ENCODE data around the gene ARHGDIB.
A peak's percentile ranks its signal among the peaks of the same experiment; 100 is the strongest.

The ARHGDIB gene

GRCh38 chr12:14930299-14930698, 31.1 kb downstream of the ARHGDIB start:
- no peak for DNase-seq (ENCODE audit: low spot score)

GRCh38 chr12:14928931-14929330, 32.5 kb downstream of the ARHGDIB start:
- no peak for DNase-seq (ENCODE audit: low spot score)

DNA sequence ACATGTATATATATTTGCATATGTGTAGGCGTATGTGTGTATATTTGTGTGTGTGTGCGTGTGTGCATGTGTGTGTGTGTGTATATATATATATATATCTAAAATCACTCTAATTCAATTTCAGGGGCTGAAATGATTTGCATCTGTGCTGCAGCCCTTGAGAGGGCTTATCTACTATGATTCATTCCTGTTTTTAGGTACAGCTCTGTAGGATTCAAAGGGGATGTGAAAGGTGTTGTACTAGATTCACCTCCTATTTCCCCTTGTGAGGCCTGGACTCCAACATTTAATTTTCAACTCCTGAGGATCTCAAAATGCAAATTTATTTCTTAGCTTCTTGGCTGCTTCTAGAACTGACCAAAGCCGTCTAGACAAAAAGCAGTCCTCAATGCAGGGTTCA, 34.1 kb downstream of the ARHGDIB start:
- no peak for DNase-seq (ENCODE audit: low spot score)

- DNase-seq (ENCODE audit: low spot score): no peak
Observed at GRCh38 chr12:14924541-14924940, 36.9 kb downstream of the ARHGDIB start.

- no peak for DNase-seq (ENCODE audit: low spot score)
Observed at GRCh38 chr12:14923944-14924343, 37.5 kb downstream of the ARHGDIB start.

- DNase-seq (ENCODE audit: low spot score): no peak
Observed at GRCh38 chr12:14921218-14921617, 40.2 kb downstream of the ARHGDIB start.

GRCh38 chr12:14920475-14921126, 40.8 kb downstream of the ARHGDIB start:
- DNase-seq (ENCODE audit: low spot score): no peak

- no peak for DNase-seq (ENCODE audit: low spot score)
Observed at GRCh38 chr12:14919455-14919854, 41.9 kb downstream of the ARHGDIB start.

DNA sequence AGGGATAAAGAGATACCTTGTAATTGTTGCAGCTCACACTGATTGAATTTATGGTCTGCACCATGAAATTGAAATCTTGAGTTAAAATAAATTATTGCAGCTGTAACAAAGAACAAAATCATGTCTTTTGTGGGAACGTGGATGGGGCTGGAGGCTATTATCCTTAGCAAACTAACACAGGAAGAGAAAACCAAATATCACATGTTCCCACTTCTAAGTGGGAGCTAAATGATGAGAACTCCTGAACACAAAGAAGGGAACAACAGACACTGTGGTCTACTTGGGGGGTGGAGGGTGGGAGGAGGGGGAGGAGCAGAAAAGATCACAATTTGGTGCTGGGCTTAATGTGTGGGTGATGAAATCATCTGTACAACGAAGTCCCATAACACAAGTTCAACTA, 45.7 kb downstream of the ARHGDIB start:
- DNase-seq (ENCODE audit: low spot score): no peak

- no peak for DNase-seq (ENCODE audit: low spot score)
Observed at GRCh38 chr12:14913381-14913781, 48.0 kb downstream of the ARHGDIB start.

GRCh38 chr12:14911131-14911530, 50.3 kb downstream of the ARHGDIB start:
- no peak for DNase-seq (ENCODE audit: low spot score)

DNA sequence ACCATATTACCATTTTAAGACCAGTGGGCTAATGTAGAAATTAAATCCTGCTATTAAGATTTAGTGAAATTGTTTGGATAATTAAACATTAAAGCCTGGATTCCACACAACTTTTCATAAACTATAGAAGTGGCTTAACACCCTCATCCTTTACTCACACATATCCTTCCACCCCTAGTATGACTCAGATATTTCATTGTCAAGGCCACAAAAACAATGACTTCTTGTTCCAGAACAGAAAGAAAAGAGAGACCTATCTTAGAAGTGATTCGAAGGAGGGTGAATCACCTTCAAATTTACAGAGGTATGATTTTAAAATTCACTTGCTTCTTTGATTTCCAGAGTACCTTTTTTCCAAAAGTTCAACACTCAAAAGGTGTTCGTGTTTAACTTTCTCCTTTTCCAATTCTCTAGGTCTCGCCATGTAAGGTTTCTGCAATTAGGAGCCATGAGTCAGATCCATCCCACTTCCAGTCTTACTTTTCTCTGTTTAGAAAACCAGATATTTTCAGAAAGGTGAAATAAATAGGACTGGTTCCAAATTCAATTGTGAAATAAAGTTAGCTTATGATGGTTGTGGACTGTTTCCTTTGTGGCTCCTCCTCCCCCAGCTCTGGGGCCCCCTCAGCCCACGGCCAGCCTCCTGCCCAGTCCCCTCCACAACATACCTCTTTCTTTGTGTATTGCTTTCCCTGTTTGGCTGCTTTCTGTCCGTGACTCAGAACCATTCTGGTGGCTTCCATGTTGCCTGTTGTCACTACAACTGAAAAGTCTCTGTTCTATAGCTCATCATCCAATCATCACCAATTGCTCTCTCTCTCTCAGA, 51.1 kb downstream of the ARHGDIB start:
- no peak for DNase-seq (ENCODE audit: low spot score)

- no peak for DNase-seq (ENCODE audit: low spot score)
Observed at GRCh38 chr12:14907953-14908352, 53.4 kb downstream of the ARHGDIB start.

DNA sequence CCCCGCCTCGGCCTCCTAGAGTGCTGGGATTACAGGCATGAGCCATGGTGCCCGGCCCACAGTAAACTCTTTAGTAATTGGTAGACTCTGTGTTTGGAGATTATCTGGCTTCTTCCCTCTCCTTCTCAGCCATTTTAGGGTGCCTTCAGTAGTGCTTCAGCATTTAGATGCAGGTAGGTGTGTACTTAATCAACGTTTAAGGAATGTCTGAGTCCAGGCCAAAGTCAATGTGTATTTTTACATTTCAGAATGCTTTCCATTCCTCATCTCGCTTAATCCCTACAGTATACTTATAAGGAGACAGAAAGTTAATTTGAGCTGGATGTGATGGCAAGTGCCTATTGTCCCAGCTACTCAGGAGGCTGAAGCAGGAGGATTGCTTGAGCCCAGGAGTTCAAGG, 55.3 kb downstream of the ARHGDIB start:
- no peak for DNase-seq (ENCODE audit: low spot score)

DNA sequence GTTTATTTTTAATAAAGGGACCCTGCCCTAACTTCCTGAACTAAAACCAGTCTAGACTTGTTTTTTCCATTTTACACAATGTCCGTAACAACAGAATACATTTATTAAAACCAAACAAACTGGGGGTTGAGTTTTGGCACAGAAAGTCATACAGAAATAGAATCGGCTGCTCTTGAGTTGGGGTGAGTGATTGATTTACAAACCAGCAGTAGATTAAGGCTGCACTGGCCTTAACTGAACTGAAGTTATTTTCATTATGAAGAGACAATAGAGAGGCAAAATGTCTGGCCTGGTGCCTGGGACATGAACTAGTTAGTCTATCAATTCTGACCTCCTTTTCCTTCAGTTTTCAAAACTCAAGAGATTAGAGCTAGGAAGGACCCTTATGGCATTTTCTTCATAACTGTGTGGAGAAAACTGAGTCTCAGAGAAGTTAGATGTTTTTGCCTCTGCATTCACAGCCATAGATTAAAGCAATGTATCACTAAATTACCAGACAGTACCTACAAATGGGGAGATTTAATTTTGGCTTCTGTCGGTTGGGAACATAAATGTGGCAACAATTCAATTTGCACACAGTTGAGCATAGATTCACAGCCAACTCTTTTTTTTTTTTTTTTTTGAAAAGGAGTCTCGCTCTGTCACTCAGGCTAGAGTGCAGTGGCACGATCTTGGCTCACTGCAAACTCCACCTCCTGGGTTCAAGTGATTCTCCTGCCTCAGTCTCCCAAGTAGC, 56.0 kb downstream of the ARHGDIB start:
- DNase-seq (ENCODE audit: low spot score): no peak

GRCh38 chr12:14904854-14905253, 56.5 kb downstream of the ARHGDIB start:
- no peak for DNase-seq (ENCODE audit: low spot score)

DNA sequence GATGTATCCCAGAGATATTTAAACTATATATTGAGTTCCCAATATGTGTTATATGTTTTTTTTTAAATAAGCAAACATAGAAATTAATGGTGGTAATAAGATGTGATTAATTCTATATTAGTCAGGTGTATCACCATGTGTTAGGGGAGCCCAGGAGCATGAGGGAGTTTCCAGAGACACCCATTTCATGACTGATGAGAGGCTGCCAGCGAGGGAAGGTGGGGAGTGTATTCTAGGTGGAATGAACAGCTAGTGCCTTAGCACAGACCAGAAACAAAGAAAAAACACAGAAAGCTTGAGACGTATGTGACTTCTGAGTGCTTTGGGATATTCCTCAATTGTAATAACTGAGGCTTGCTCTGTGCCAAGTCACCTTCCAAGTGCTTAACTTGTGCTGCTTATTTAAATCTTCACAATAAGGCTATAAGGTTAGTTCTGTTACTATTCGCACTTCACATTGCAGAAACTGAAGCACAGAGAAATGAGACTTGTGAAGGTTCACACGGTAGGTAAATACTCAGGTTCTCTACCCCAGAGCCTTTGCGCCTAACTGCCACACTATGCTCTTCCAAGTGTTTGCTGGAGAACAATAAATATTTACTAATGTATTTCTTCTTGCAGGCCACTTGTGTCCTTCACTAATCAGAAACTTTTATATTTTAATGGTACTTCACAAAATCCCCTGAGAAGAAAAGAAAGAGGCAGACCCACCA, 57.9 kb downstream of the ARHGDIB start:
- DNase-seq (ENCODE audit: low spot score): no peak

DNA sequence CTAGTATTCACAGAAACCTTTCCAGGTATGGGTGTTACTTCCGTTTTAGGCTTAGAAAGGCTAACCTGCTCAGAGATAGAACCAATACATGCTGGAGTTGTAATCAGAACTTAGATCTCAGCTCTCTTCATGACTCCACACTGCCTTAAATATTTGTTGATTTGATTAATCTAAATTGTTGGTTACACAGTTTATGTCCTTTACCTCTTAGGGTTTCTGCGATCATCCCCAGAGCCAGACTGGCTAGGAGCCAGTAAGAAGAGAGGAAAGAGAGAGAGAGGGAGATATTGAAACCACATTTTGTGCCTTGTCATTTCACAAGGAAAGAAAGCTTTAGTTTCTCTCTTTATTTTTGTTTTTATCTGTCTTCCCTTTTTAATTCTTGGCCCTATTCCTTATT, 58.9 kb downstream of the ARHGDIB start:
- no peak for DNase-seq (ENCODE audit: low spot score)

- peak; percentile 43 for DNase-seq (ENCODE audit: low spot score)
Observed at GRCh38 chr12:14901228-14901562, 60.2 kb downstream of the ARHGDIB start.

DNA sequence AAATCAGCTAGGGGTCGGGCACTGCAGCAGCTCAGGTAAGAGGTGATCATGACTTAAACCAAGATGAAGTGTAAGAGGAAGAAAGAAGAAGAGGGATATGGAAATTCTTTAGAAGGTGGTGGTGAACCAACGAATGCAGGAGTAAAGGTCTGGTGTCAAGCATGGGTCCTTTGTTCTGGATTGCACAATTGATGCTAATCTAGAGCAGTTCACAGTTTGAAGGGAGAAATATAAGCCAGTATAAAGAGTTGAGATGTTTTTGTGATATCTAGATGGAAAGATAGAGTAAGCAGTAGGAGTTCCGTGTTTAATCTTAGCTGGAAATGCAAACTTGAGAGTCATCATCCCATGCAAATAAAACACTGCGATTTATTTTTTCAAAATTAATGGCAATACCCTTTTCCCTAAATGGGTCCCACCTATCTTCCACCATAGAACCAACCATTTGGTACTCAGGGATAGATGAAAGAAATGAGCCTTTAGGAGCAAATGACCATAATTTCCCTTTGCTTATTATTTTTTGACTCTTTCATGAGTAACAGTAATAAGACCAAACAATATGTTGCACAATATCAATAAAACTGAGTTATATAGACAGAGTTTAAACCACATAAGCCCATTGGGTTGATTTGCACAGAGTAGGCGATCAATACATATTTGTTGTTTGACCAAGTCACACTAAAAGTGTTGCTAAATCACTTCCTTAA, 60.7 kb downstream of the ARHGDIB start:
- no peak for DNase-seq (ENCODE audit: low spot score)

- no peak for DNase-seq (ENCODE audit: low spot score)
Observed at GRCh38 chr12:14896521-14897169, 64.8 kb downstream of the ARHGDIB start.

Data from HuH-7 (cell line).